ENCODE data around the gene TGFBR1. TPM values are rescaled to one million over a fixed set of nuclear protein-coding genes. Genes with fewer than 3 reads are reported as not detected.

TGFBR1 gene
- total and polyA plus RNA-seq, 8 donors: 5.2 to 119 (median 21.8) TPM

- intact Hi-C loops (cut with DNase I; ENCODE audit: low total_unique reads): no loop called here
- Histone ChIP-seq H3K4me1 (no peaks in the 10 kb centered on the region), H3K4me3 (no peak overlapping the region), H3K9me3 (no peaks in the 10 kb centered on the region), H3K27ac (no peak overlapping the region), H3K27me3 (peaks cover 0 to 6% (median 0%) of the 10 kb centered on the region in 3 donors), H3K36me3 (no peaks in the 10 kb centered on the region)
- no peak for TF ChIP-seq POLR2AphosphoS5 (IDR thresholded peaks at IDR 0.05)
- no peak for TF ChIP-seq EP300 (IDR thresholded peaks at IDR 0.05)
- TF ChIP-seq POLR2A (IDR thresholded peaks at IDR 0.05): no peak
- TF ChIP-seq, protein P1, sequence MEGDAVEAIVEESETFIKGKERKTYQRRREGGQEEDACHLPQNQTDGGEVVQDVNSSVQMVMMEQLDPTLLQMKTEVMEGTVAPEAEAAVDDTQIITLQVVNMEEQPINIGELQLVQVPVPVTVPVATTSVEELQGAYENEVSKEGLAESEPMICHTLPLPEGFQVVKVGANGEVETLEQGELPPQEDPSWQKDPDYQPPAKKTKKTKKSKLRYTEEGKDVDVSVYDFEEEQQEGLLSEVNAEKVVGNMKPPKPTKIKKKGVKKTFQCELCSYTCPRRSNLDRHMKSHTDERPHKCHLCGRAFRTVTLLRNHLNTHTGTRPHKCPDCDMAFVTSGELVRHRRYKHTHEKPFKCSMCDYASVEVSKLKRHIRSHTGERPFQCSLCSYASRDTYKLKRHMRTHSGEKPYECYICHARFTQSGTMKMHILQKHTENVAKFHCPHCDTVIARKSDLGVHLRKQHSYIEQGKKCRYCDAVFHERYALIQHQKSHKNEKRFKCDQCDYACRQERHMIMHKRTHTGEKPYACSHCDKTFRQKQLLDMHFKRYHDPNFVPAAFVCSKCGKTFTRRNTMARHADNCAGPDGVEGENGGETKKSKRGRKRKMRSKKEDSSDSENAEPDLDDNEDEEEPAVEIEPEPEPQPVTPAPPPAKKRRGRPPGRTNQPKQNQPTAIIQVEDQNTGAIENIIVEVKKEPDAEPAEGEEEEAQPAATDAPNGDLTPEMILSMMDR (IDR thresholded peaks at IDR 0.05): no peak
- no peak for DNase-seq
- 70 to 74% (median 73%) methylated on average over 6 of the region's 6 CpGs for WGBS, 5 donors
Measured at GRCh38 chr9:99083051-99083450, 21.9 kb upstream of the TGFBR1 start.

GRCh38 chr9:99085949-99086948, 18.7 kb upstream of the TGFBR1 start:
- WGBS, 5 donors: 65 to 80% (median 76%) methylated on average over 12 of the region's 12 CpGs

DNA sequence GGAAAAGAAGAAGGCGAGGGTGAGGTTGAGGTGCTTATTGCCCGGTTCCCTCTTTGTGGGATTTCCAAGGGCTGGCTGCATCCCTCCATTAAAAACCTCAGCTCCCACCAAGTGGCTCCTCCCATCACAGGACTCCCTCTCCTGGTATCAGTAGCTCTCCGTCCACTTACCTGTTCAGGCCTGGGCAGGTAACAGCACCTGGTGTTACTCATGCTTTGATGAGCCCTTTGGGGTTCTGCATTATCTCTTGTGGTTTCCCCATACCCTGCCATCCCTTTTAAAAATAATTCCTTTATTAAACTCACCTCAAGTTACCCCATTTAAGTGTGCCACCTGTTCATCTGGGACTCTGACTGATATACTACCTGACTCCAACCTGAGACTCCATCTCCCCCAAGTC, 17.5 kb upstream of the TGFBR1 start:
- Histone ChIP-seq H3K9me3 (peaks cover 0 to 10% (median 4%) of the 10 kb centered on the region in 4 donors), H3K27me3 (peaks cover 0 to 6% (median 0%) of the 10 kb centered on the region in 3 donors), H3K4me3 (no peak overlapping the region), H3K27ac (no peak overlapping the region), H3K36me3 (no peaks in the 10 kb centered on the region), H3K4me1 (no peaks in the 10 kb centered on the region)
- intact Hi-C loops (cut with DNase I; ENCODE audit: low total_unique reads): no loop called here
- no peak for DNase-seq
- WGBS, 5 donors: 89 to 96% (median 93%) methylated on average over 3 of the region's 3 CpGs
- TF ChIP-seq EP300 (IDR thresholded peaks at IDR 0.05) (no peak), POLR2AphosphoS5 (IDR thresholded peaks at IDR 0.05) (no peak), POLR2A (IDR thresholded peaks at IDR 0.05) (no peak)
- TF ChIP-seq, protein P1 (IDR thresholded peaks at IDR 0.05): no peak

More at GRCh38 chr9:99085949-99086948, 18.7 kb upstream of the TGFBR1 start:
- no peak for DNase-seq
- Histone ChIP-seq H3K27me3 (peaks cover 0 to 6% (median 0%) of the 10 kb centered on the region in 3 donors), H3K27ac (peak overlapping the region in 3 of 5 donors; percentile 11 to 27 (median 13)), H3K36me3 (no peaks in the 10 kb centered on the region), H3K9me3 (peaks cover 0 to 10% (median 4%) of the 10 kb centered on the region in 4 donors), H3K4me3 (no peak overlapping the region), H3K4me1 (no peaks in the 10 kb centered on the region)
- peak in 1 of 3 donors; percentile 8 for TF ChIP-seq POLR2AphosphoS5 (IDR thresholded peaks at IDR 0.05)
- no peak for TF ChIP-seq EP300 (IDR thresholded peaks at IDR 0.05)
- intact Hi-C loops (cut with DNase I; ENCODE audit: low total_unique reads): no loop called here

GRCh38 chr9:99090336-99091130, 14.4 kb upstream of the TGFBR1 start:
- WGBS, 5 donors: 87 to 94% (median 88%) methylated on average over 5 of the region's 5 CpGs
- TF ChIP-seq POLR2AphosphoS5 (IDR thresholded peaks at IDR 0.05): no peak
- TF ChIP-seq EP300 (IDR thresholded peaks at IDR 0.05): no peak
- TF ChIP-seq, protein P1 (IDR thresholded peaks at IDR 0.05): no peak
- no peak for TF ChIP-seq POLR2A (IDR thresholded peaks at IDR 0.05)
- Histone ChIP-seq H3K27ac (no peak overlapping the region), H3K4me3 (no peak overlapping the region), H3K27me3 (no peaks in the 10 kb centered on the region), H3K9me3 (peaks cover 0 to 10% (median 4%) of the 10 kb centered on the region in 4 donors), H3K4me1 (no peaks in the 10 kb centered on the region), H3K36me3 (no peaks in the 10 kb centered on the region)
- no peak for DNase-seq
- intact Hi-C loops (cut with DNase I; ENCODE audit: low total_unique reads): no loop called here
